ENCODE data around the gene CHAD. TPM values are rescaled to one million over a fixed set of nuclear protein-coding genes. Genes with fewer than 3 reads are reported as not detected.
"Not testable (repeated sequence)": the region's sequence is repeated elsewhere in the genome, so short reads cannot be mapped to it uniquely, and the experiment has no call there.

Gene CHAD
- total and polyA plus RNA-seq, 3 experiments from 2014 or later, result not detected

GRCh38 chr17:50430821-50431618 lies 37.7 kb downstream of the CHAD start:
- ChIA-PET POLR2A (interaction anchor here (1.6 kb wide), 1 partner anchor 9 kb away, joined by 4 read pairs; no protein-coding TSS in a partner anchor), CTCF (interaction anchor here (2.7 kb wide), 1 partner anchor 33 kb away, joined by 10 read pairs; the partner anchor contains the start of gene LRRC59)
- H3K36me3 Mint-ChIP-seq, result peaks cover 0 to 3% (median 2%) of the 10 kb centered on the region in 3 donors
- no peak overlapping the region for H3K4me3 Mint-ChIP-seq
- H3K9me3 Mint-ChIP-seq, result no peaks in the 10 kb centered on the region
- H3K27me3 Mint-ChIP-seq, result no peaks in the 10 kb centered on the region
- Histone ChIP-seq H3K4me3 (ENCODE audit: low read length) (no peak overlapping the region), H3K27me3 (ENCODE audit: insufficient read depth, low read length, poor library complexity, severe bottlenecking) (no peaks in the 10 kb centered on the region), H3K4me1 (ENCODE audit: insufficient read depth, low read length) (peaks cover 14% of the 10 kb centered on the region), H3K27ac (ENCODE audit: low read depth, low read length) (no peak overlapping the region), H3K36me3 (ENCODE audit: insufficient read depth, low read length) (no peaks in the 10 kb centered on the region), H3K9me3 (ENCODE audit: low read length) (no peaks in the 10 kb centered on the region)
- DNase-seq, result no peak
- no peak overlapping the region for H3K27ac Mint-ChIP-seq
- H3K4me1 Mint-ChIP-seq, result peaks cover 16 to 27% (median 16%) of the 10 kb centered on the region in 3 donors

- H3K36me3 ChIP-seq (ENCODE audit: insufficient read depth, low read length), result no peaks in the 10 kb centered on the region
- POLR2A ChIA-PET, result interaction anchor here (0.5 kb wide), 1 partner anchor 36 kb away, joined by 4 read pairs; no protein-coding TSS in a partner anchor
- peaks cover 0 to 5% (median 2%) of the 10 kb centered on the region in 3 donors for H3K36me3 Mint-ChIP-seq
- CTCF ChIA-PET, result interaction anchor here (1.4 kb wide), 1 partner anchor 32 kb away, joined by 4 read pairs; the partner anchor contains the start of gene LRRC59
- no peaks in the 10 kb centered on the region for H3K9me3 ChIP-seq (ENCODE audit: low read length)
- no peak overlapping the region for H3K4me3 ChIP-seq (ENCODE audit: low read length)
- H3K27me3 Mint-ChIP-seq, result no peaks in the 10 kb centered on the region
- peaks cover 18 to 36% (median 21%) of the 10 kb centered on the region in 3 donors for H3K4me1 Mint-ChIP-seq
- peaks cover 24% of the 10 kb centered on the region for H3K4me1 ChIP-seq (ENCODE audit: insufficient read depth, low read length)
- no peak for DNase-seq
- no peak overlapping the region for H3K27ac ChIP-seq (ENCODE audit: low read depth, low read length)
- no peaks in the 10 kb centered on the region for H3K9me3 Mint-ChIP-seq
- H3K4me3 Mint-ChIP-seq, result no peak overlapping the region
- no peaks in the 10 kb centered on the region for H3K27me3 ChIP-seq (ENCODE audit: insufficient read depth, low read length, poor library complexity, severe bottlenecking)
- peak overlapping the region in 2 of 8 donors; percentile 38 to 60 for H3K27ac Mint-ChIP-seq
Observed at GRCh38 chr17:50429793-50430192, 38.9 kb downstream of the CHAD start.

- POLR2A ChIA-PET, result no interaction called here
- H3K4me3 Mint-ChIP-seq, result peak overlapping the region in 2 of 7 donors; percentile 6 to 27
- H3K27ac Mint-ChIP-seq, result peak overlapping the region in 1 of 8 donors; percentile 43
Observed at GRCh38 chr17:50428831-50429424, 39.8 kb downstream of the CHAD start.

GRCh38 chr17:50428126-50428525 lies 40.6 kb downstream of the CHAD start:
- Mint-ChIP-seq H3K4me1 (peaks cover 18 to 31% (median 21%) of the 10 kb centered on the region in 3 donors), H3K4me3 (peak overlapping the region in 3 of 7 donors; percentile 8 to 89 (median 85)), H3K27ac (peak overlapping the region in 2 of 8 donors; percentile 61 to 73)
- H3K27me3 Mint-ChIP-seq; H3K36me3 ChIP-seq (ENCODE audit: insufficient read depth, low read length); DNase-seq; H3K27me3 ChIP-seq (ENCODE audit: insufficient read depth, low read length, poor library complexity, severe bottlenecking); H3K9me3 ChIP-seq (ENCODE audit: low read length); H3K27ac ChIP-seq (ENCODE audit: low read depth, low read length); H3K4me3 ChIP-seq (ENCODE audit: low read length); H3K9me3 Mint-ChIP-seq; CTCF ChIA-PET; H3K36me3 Mint-ChIP-seq; POLR2A ChIA-PET: not testable (repeated sequence)
- peaks cover 24% of the 10 kb centered on the region for H3K4me1 ChIP-seq (ENCODE audit: insufficient read depth, low read length)

More at GRCh38 chr17:50428831-50429424, 39.8 kb downstream of the CHAD start:
- Histone ChIP-seq H3K4me1 (ENCODE audit: insufficient read depth, low read length) (peaks cover 24% of the 10 kb centered on the region), H3K36me3 (ENCODE audit: insufficient read depth, low read length) (no peaks in the 10 kb centered on the region), H3K9me3 (ENCODE audit: low read length) (no peaks in the 10 kb centered on the region), H3K4me3 (ENCODE audit: low read length) (no peak overlapping the region), H3K27ac (ENCODE audit: low read depth, low read length) (no peak overlapping the region), H3K27me3 (ENCODE audit: insufficient read depth, low read length, poor library complexity, severe bottlenecking) (no peaks in the 10 kb centered on the region)
- peaks cover 0 to 3% (median 2%) of the 10 kb centered on the region in 3 donors for H3K36me3 Mint-ChIP-seq
- DNase-seq, result no peak
- CTCF ChIA-PET, result interaction anchor here (1.4 kb wide), 1 partner anchor 32 kb away, joined by 4 read pairs; the partner anchor contains the start of gene LRRC59
- no peaks in the 10 kb centered on the region for H3K9me3 Mint-ChIP-seq
- peaks cover 18 to 34% (median 21%) of the 10 kb centered on the region in 3 donors for H3K4me1 Mint-ChIP-seq
- H3K27me3 Mint-ChIP-seq, result no peaks in the 10 kb centered on the region

GRCh38 chr17:50426814-50427787 lies 41.6 kb downstream of the CHAD start:
- CTCF ChIA-PET, result interaction anchor here (1.0 to 4.2 kb wide), 4 partner anchors 9 to 52 kb away, joined by 3 to 30 read pairs (median 6); partner anchors contain the start of gene LRRC59

GRCh38 chr17:50426472-50426782 lies 42.3 kb downstream of the CHAD start:
- peaks cover 26 to 33% (median 33%) of the 10 kb centered on the region in 3 donors for H3K4me1 Mint-ChIP-seq
- no peaks in the 10 kb centered on the region for H3K9me3 Mint-ChIP-seq
- H3K27ac Mint-ChIP-seq, result peak overlapping the region; percentile 38 to 93 (median 89)
- Histone ChIP-seq H3K27me3 (ENCODE audit: insufficient read depth, low read length, poor library complexity, severe bottlenecking) (no peaks in the 10 kb centered on the region), H3K27ac (ENCODE audit: low read depth, low read length) (peak overlapping the region; percentile 60), H3K4me1 (ENCODE audit: insufficient read depth, low read length) (peaks cover 28% of the 10 kb centered on the region), H3K4me3 (ENCODE audit: low read length) (peak overlapping the region; percentile 58), H3K36me3 (ENCODE audit: insufficient read depth, low read length) (no peaks in the 10 kb centered on the region), H3K9me3 (ENCODE audit: low read length) (no peaks in the 10 kb centered on the region)
- peak overlapping the region; percentile 84 to 93 (median 87) for H3K4me3 Mint-ChIP-seq
- no peak for DNase-seq
- H3K27me3 Mint-ChIP-seq, result no peaks in the 10 kb centered on the region
- ChIA-PET CTCF (interaction anchor here (1.0 to 4.2 kb wide), 4 partner anchors 9 to 53 kb away, joined by 3 to 30 read pairs (median 6); partner anchors contain the start of gene LRRC59), POLR2A (interaction anchor here (0.5 to 1.8 kb wide), 4 partner anchors 29 to 439 kb away, joined by 3 to 7 read pairs (median 3); partner anchors contain the start of genes LRRC59 and TOB1)
- H3K36me3 Mint-ChIP-seq, result peaks cover 0 to 3% (median 2%) of the 10 kb centered on the region in 3 donors

More at GRCh38 chr17:50426814-50427787, 41.6 kb downstream of the CHAD start:
- Mint-ChIP-seq H3K4me3 (peak overlapping the region; percentile 84 to 93 (median 87)), H3K9me3 (no peaks in the 10 kb centered on the region), H3K27ac (peak overlapping the region; percentile 47 to 94 (median 90)), H3K36me3 (peaks cover 0 to 3% (median 2%) of the 10 kb centered on the region in 3 donors), H3K27me3 (no peaks in the 10 kb centered on the region), H3K4me1 (peaks cover 21 to 28% (median 27%) of the 10 kb centered on the region in 3 donors)
- peak overlapping the region; percentile 58 for H3K4me3 ChIP-seq (ENCODE audit: low read length)
- no peaks in the 10 kb centered on the region for H3K9me3 ChIP-seq (ENCODE audit: low read length)
- POLR2A ChIA-PET, result interaction anchor here (0.6 to 1.8 kb wide), 2 partner anchors 30 to 51 kb away, joined by 3 to 7 read pairs; partner anchors contain the start of gene LRRC59
- H3K27me3 ChIP-seq (ENCODE audit: insufficient read depth, low read length, poor library complexity, severe bottlenecking), result no peaks in the 10 kb centered on the region
- H3K4me1 ChIP-seq (ENCODE audit: insufficient read depth, low read length), result peaks cover 24% of the 10 kb centered on the region
- DNase-seq, result peak in 1 of 5 donors; percentile 26
- H3K36me3 ChIP-seq (ENCODE audit: insufficient read depth, low read length), result no peaks in the 10 kb centered on the region
- H3K27ac ChIP-seq (ENCODE audit: low read depth, low read length), result peak overlapping the region; percentile 60
